IMR-90 (cell line): ENCODE results near the gene TNFRSF1B.

ENCODE experiments used
- BHLHE40 ChIP-seq: fragments of 150-350 bp; IDR thresholded peaks from 2 replicates; pipeline ENCODE4 v1.6.1; 2016; ENCODE audit warnings: mild to moderate bottlenecking, low read depth, low read length
- CEBPB ChIP-seq: IDR thresholded peaks from 2 replicates; pipeline ENCODE4 v1.6.1; 2012; ENCODE audit warnings: low read depth, low read length, improper control_type of control experiment
- CHD1 ChIP-seq: IDR thresholded peaks from 2 replicates; pipeline ENCODE4 v1.6.1; 2012; ENCODE audit warnings: low read depth, low read length, improper control_type of control experiment
- FOS ChIP-seq: fragments of 150-350 bp; IDR thresholded peaks from 2 replicates; pipeline ENCODE4 v1.6.1; 2016; ENCODE audit warnings: low read depth, low read length
- MAZ ChIP-seq: IDR thresholded peaks from 2 replicates; pipeline ENCODE4 v1.6.1; 2012; ENCODE audit warnings: low read depth, mild to moderate bottlenecking, low read length, improper control_type of control experiment, moderate library complexity, borderline replicate concordance
- MXI1 ChIP-seq: IDR thresholded peaks from 2 replicates; pipeline ENCODE4 v1.6.1; 2012; ENCODE audit warnings: low read depth, mild to moderate bottlenecking, low read length, moderate library complexity, borderline replicate concordance
- POLR2A ChIP-seq: IDR thresholded peaks from 2 replicates; pipeline ENCODE4 v1.6.1; 2012; ENCODE audit warnings: mild to moderate bottlenecking, low read depth, low read length
- RAD21 ChIP-seq: IDR thresholded peaks from 2 replicates; pipeline ENCODE4 v1.6.1; 2012; ENCODE audit warnings: low read length, improper control_type of control experiment
- RFX5 ChIP-seq: IDR thresholded peaks from 2 replicates; pipeline ENCODE4 v1.8.0; 2012; ENCODE audit warnings: low read depth, mild to moderate bottlenecking, low read length, moderate library complexity
- SMC3 ChIP-seq: fragments of 150-350 bp; IDR thresholded peaks from 2 replicates; pipeline ENCODE4 v1.6.1; 2016; ENCODE audit warnings: low read depth, mild to moderate bottlenecking, antibody characterized with exemption, low read length, moderate library complexity
- TF ChIP-seq, protein P1 (sequence below): conservative IDR thresholded peaks from 2 replicates; pipeline ENCODE4 v1.5.1; 2012; ENCODE audit warnings: mild to moderate bottlenecking, low read depth, low read length, improper control_type of control experiment

DNA sequence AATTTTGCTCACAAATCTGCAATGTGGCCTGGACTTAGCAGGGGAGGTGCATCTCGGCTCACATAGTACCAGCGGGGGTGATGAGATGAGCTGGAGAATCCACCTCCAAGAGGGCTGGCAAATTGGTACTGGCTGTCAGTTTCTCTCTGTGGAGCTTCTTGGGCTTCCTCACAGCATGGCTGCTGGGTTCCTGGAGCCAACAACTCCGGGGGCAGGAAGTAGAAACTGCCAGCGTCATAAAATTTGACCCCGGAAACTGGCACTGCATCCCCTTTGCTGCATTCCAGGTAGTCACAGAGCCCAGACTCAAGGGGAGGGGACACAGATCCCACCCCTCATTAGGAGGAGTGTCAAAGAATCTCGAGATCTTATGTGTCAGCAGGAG, 17.0 kb upstream of the TNFRSF1B start:
- TF ChIP-seq, protein P1, sequence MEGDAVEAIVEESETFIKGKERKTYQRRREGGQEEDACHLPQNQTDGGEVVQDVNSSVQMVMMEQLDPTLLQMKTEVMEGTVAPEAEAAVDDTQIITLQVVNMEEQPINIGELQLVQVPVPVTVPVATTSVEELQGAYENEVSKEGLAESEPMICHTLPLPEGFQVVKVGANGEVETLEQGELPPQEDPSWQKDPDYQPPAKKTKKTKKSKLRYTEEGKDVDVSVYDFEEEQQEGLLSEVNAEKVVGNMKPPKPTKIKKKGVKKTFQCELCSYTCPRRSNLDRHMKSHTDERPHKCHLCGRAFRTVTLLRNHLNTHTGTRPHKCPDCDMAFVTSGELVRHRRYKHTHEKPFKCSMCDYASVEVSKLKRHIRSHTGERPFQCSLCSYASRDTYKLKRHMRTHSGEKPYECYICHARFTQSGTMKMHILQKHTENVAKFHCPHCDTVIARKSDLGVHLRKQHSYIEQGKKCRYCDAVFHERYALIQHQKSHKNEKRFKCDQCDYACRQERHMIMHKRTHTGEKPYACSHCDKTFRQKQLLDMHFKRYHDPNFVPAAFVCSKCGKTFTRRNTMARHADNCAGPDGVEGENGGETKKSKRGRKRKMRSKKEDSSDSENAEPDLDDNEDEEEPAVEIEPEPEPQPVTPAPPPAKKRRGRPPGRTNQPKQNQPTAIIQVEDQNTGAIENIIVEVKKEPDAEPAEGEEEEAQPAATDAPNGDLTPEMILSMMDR: no peak
- TF ChIP-seq POLR2A: no peak
- no peak for TF ChIP-seq CHD1
- no peak for TF ChIP-seq RAD21
- TF ChIP-seq FOS: no peak
- TF ChIP-seq MAZ: no peak
- TF ChIP-seq SMC3: no peak
- TF ChIP-seq RFX5: no peak
- no peak for TF ChIP-seq MXI1
- TF ChIP-seq CEBPB: no peak
- no peak for TF ChIP-seq BHLHE40
